Neural cell (in vitro differentiated cells): ENCODE measurements around the gene CNTNAP5. TPM values are rescaled to one million over a fixed set of nuclear protein-coding genes. Genes with fewer than 3 reads are reported as not detected.

Experiments
- H2AFZ ChIP-seq: fragments of 200-600, 300-800 bp; sonication (generic), shearing (Covaris generic); 2 replicates; pipeline ENCODE4 v1.6.0; 2014; ENCODE audit warnings: low read depth, mild to moderate bottlenecking, antibody characterized with exemption, low read length, moderate library complexity
- H3F3A ChIP-seq: fragments of 200-600 bp; shearing (Covaris generic); 2 replicates; pipeline ENCODE4 v1.6.1; 2016; ENCODE audit warnings: mild to moderate bottlenecking, moderate library complexity, mixed read lengths, antibody characterized with exemption, low read length; ENCODE audit not compliant: insufficient read depth, poor library complexity, severe bottlenecking
- H3K27ac ChIP-seq: fragments of 200-600, 300-800 bp; sonication (generic), shearing (Covaris generic); 2 replicates; pipeline ENCODE4 v1.5.1; 2014; ENCODE audit warnings: mild to moderate bottlenecking, low read length, moderate library complexity
- H3K27me3 ChIP-seq: fragments of 300-800, 200-600 bp; sonication (generic), shearing (Covaris generic); 2 replicates; pipeline ENCODE4 v1.6.0; 2014; ENCODE audit warnings: mild to moderate bottlenecking, low read depth, low read length, moderate library complexity; ENCODE audit not compliant: insufficient read depth
- H3K36me3 ChIP-seq: fragments of 300-800, 200-600 bp; sonication (generic), shearing (Covaris generic); 2 replicates; pipeline ENCODE4 v1.5.1; 2014; ENCODE audit warnings: mild to moderate bottlenecking, antibody characterized with exemption, low read length, moderate library complexity; ENCODE audit not compliant: insufficient read depth
- H3K4me2 ChIP-seq: fragments of 300-800, 200-600 bp; sonication (generic), shearing (Covaris generic); 2 replicates; pipeline ENCODE4 v1.6.0; 2014; ENCODE audit warnings: mild to moderate bottlenecking, low read length
- H3K4me3 ChIP-seq: fragments of 300-800, 200-600 bp; sonication (generic), shearing (Covaris generic); 2 replicates; pipeline ENCODE4 v1.5.1; 2014; ENCODE audit warnings: mild to moderate bottlenecking, low read length, moderate library complexity
- H3K79me2 ChIP-seq: fragments of 200-600 bp; shearing (Covaris generic); replicated peaks from 2 replicates; pipeline ENCODE4 v1.6.0; 2014; ENCODE audit warnings: mild to moderate bottlenecking, low read length, moderate library complexity; ENCODE audit not compliant: insufficient read depth
- H3K9ac ChIP-seq: fragments of 300-800, 200-600 bp; sonication (generic), shearing (Covaris generic); 2 replicates; pipeline ENCODE4 v1.6.1; 2016; ENCODE audit warnings: mild to moderate bottlenecking, low read length, mixed read lengths
- H3K9me2 ChIP-seq: fragments of 200-600 bp; shearing (Covaris generic); 2 replicates; pipeline ENCODE4 v1.6.1; 2016; ENCODE audit warnings: mild to moderate bottlenecking, low read length, mixed read lengths; ENCODE audit not compliant: insufficient read depth
- H3K9me3 ChIP-seq: fragments of 200-600, 300-800 bp; sonication (generic), shearing (Covaris generic); 2 replicates; pipeline ENCODE4 v1.6.1; 2016; ENCODE audit warnings: mild to moderate bottlenecking, mixed run types, low read length, moderate library complexity, mixed read lengths
- H4K20me1 ChIP-seq: fragments of 200-600 bp; shearing (Covaris generic); 2 replicates; pipeline ENCODE4 v1.6.1; 2016; ENCODE audit warnings: mild to moderate bottlenecking, mixed run types; ENCODE audit not compliant: insufficient read depth
- EP300 ChIP-seq: fragments of 450-650 bp; conservative IDR thresholded peaks from 2 replicates; pipeline ENCODE4 v1.6.1; 2014; ENCODE audit warnings: antibody characterized with exemption, mild to moderate bottlenecking, moderate library complexity; ENCODE audit not compliant: poor library complexity, severe bottlenecking
- MXI1 ChIP-seq: fragments of 450-650 bp; conservative IDR thresholded peaks from 2 replicates; pipeline ENCODE4 v1.6.1; 2014; ENCODE audit warnings: antibody characterized with exemption, mild to moderate bottlenecking; ENCODE audit not compliant: poor library complexity, severe bottlenecking
- POLR2AphosphoS5 ChIP-seq: IDR thresholded peaks from 2 replicates; pipeline ENCODE4 v1.6.1; 2012
- SMC3 ChIP-seq: fragments of 450-650 bp; conservative IDR thresholded peaks from 2 replicates; pipeline ENCODE4 v1.6.1; 2014; ENCODE audit warnings: antibody characterized with exemption, mild to moderate bottlenecking, moderate library complexity; ENCODE audit not compliant: poor library complexity
- TAF1 ChIP-seq: IDR thresholded peaks from 2 replicates; pipeline ENCODE4 v1.6.1; 2012; ENCODE audit warnings: low read depth
- polyA plus RNA-seq: library from polyadenylated mRNA; depleted of rRNA; stranded (reverse); fragments of >200 nt; gene quantifications from 2 replicates; pipeline ENCODE4 v1.2.3, GENCODE V29; 2014
- TF ChIP-seq, protein P1 (sequence below): fragments of 450-650 bp; IDR thresholded peaks from 2 replicates; pipeline ENCODE4 v1.5.1; 2014; ENCODE audit warnings: antibody characterized with exemption, mild to moderate bottlenecking, moderate library complexity; ENCODE audit not compliant: poor library complexity, severe bottlenecking
- TF ChIP-seq, protein P2 (sequence below): IDR thresholded peaks from 2 replicates; pipeline ENCODE4 v1.6.1; 2012; ENCODE audit warnings: borderline replicate concordance

Gene CNTNAP5
- polyA plus RNA-seq, 1 donor from 2014 or later = 19.3 TPM

DNA sequence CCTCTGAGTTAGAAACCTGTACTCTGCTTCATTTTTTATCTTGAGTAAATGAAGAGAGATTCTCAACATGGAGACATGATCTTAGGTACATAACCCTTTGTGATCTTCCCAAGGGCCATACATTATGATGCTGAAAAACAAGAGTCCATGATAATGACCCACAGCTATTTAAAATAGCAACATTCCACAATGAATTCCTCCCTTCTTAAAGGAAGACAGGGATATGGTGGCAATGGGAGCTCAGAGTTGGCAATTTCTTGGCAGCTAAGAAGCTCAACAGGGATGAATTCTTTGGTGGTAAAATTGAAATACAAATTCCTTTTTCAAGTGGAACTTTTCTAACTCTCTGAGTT, 638.5 kb downstream of the CNTNAP5 start:
- no peaks in the 10 kb centered on the region for H3K9me3 ChIP-seq
- no peaks in the 10 kb centered on the region for H3K9me2 ChIP-seq
- H3K79me2 ChIP-seq = no peaks in the 10 kb centered on the region
- H4K20me1 ChIP-seq = no peaks in the 10 kb centered on the region
- H3K9ac ChIP-seq = no peak overlapping the region
- TF ChIP-seq TAF1 (no peak), EP300 (no peak), POLR2AphosphoS5 (no peak)
- TF ChIP-seq, protein P1, sequence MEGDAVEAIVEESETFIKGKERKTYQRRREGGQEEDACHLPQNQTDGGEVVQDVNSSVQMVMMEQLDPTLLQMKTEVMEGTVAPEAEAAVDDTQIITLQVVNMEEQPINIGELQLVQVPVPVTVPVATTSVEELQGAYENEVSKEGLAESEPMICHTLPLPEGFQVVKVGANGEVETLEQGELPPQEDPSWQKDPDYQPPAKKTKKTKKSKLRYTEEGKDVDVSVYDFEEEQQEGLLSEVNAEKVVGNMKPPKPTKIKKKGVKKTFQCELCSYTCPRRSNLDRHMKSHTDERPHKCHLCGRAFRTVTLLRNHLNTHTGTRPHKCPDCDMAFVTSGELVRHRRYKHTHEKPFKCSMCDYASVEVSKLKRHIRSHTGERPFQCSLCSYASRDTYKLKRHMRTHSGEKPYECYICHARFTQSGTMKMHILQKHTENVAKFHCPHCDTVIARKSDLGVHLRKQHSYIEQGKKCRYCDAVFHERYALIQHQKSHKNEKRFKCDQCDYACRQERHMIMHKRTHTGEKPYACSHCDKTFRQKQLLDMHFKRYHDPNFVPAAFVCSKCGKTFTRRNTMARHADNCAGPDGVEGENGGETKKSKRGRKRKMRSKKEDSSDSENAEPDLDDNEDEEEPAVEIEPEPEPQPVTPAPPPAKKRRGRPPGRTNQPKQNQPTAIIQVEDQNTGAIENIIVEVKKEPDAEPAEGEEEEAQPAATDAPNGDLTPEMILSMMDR = no peak
- TF ChIP-seq, protein P2, sequence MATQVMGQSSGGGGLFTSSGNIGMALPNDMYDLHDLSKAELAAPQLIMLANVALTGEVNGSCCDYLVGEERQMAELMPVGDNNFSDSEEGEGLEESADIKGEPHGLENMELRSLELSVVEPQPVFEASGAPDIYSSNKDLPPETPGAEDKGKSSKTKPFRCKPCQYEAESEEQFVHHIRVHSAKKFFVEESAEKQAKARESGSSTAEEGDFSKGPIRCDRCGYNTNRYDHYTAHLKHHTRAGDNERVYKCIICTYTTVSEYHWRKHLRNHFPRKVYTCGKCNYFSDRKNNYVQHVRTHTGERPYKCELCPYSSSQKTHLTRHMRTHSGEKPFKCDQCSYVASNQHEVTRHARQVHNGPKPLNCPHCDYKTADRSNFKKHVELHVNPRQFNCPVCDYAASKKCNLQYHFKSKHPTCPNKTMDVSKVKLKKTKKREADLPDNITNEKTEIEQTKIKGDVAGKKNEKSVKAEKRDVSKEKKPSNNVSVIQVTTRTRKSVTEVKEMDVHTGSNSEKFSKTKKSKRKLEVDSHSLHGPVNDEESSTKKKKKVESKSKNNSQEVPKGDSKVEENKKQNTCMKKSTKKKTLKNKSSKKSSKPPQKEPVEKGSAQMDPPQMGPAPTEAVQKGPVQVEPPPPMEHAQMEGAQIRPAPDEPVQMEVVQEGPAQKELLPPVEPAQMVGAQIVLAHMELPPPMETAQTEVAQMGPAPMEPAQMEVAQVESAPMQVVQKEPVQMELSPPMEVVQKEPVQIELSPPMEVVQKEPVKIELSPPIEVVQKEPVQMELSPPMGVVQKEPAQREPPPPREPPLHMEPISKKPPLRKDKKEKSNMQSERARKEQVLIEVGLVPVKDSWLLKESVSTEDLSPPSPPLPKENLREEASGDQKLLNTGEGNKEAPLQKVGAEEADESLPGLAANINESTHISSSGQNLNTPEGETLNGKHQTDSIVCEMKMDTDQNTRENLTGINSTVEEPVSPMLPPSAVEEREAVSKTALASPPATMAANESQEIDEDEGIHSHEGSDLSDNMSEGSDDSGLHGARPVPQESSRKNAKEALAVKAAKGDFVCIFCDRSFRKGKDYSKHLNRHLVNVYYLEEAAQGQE = no peak
- no peaks in the 10 kb centered on the region for H3F3A ChIP-seq
- H3K27ac ChIP-seq = no peak overlapping the region
- no peaks in the 10 kb centered on the region for H3K36me3 ChIP-seq
- H3K4me3 ChIP-seq = no peak overlapping the region
- no peak overlapping the region for H2AFZ ChIP-seq
- no peak overlapping the region for H3K4me2 ChIP-seq
- no peaks in the 10 kb centered on the region for H3K27me3 ChIP-seq

DNA sequence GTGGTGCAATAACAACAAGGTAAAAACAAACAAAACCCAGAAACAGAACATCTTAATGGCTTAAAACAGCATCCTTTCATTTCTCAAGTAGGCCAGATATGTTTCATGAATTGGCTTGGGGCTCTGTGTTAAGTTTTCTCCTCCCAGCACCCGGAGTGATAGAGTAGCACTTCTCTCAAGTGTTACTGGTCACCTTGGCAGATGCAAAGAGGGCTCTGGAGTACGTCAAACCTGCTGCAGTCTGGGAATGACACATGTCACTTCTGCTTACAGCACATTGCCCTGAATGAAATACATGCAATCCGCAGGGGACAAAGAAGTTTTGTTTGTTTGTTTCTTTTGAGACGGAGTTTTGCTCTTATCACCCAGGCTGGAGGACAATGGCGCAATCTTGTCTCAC, 639.3 kb downstream of the CNTNAP5 start:
- Histone ChIP-seq H3K4me2 (no peak overlapping the region), H3K27ac (no peak overlapping the region), H3K9me2 (no peaks in the 10 kb centered on the region), H3K4me3 (no peak overlapping the region), H3K9me3 (no peaks in the 10 kb centered on the region), H3K36me3 (no peaks in the 10 kb centered on the region), H4K20me1 (no peaks in the 10 kb centered on the region), H3K9ac (no peak overlapping the region), H2AFZ (no peak overlapping the region), H3F3A (no peaks in the 10 kb centered on the region), H3K27me3 (no peaks in the 10 kb centered on the region), H3K79me2 (no peaks in the 10 kb centered on the region)
- TF ChIP-seq EP300 = no peak
- no peak for TF ChIP-seq SMC3
- TF ChIP-seq POLR2AphosphoS5 = no peak
- TF ChIP-seq MXI1 = no peak
- TF ChIP-seq TAF1 = no peak
- TF ChIP-seq, protein P2 = no peak
- TF ChIP-seq, protein P1 = no peak
